Cardiac septum (tissue), 1 donor: ENCODE measurements around the gene FBXO3. TPM values are rescaled to one million over a fixed set of nuclear protein-coding genes. Genes with fewer than 3 reads are reported as not detected.
"Not testable (repeated sequence)": the region's sequence is repeated elsewhere in the genome, so short reads cannot be mapped to it uniquely, and the experiment has no call there.

Source experiments
- DNase-seq: peaks from one replicate; pipeline ENCODE4 v3.0.0-alpha.2; 2020; ENCODE audit warnings: low spot score
- intact Hi-C: fragments of 100-400 bp; cut with DNase I; formaldehyde crosslinking; loops from one replicate; pipeline ENCODE4 v1.14.0; 2022
- long read RNA-seq: library from polyadenylated mRNA; unstranded; transcript quantifications from one replicate; pipeline ENCODE4 v2.0.0, GENCODE V29; 2021
- total RNA-seq: library from RNA; stranded (reverse); fragmentation: NEBNext Ultra II Directional; extraction: Animal tissue kit (Norgen Biotek cat#: 25700); gene quantifications from one replicate; pipeline ENCODE4 v1.2.1, GENCODE V29; 2021
- donor health status: DM: no; HTN: no; CAD: no.

Gene FBXO3, protein sequence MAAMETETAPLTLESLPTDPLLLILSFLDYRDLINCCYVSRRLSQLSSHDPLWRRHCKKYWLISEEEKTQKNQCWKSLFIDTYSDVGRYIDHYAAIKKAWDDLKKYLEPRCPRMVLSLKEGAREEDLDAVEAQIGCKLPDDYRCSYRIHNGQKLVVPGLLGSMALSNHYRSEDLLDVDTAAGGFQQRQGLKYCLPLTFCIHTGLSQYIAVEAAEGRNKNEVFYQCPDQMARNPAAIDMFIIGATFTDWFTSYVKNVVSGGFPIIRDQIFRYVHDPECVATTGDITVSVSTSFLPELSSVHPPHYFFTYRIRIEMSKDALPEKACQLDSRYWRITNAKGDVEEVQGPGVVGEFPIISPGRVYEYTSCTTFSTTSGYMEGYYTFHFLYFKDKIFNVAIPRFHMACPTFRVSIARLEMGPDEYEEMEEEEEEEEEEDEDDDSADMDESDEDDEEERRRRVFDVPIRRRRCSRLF
- total RNA-seq = 46.1 TPM
- long read RNA-seq, transcript FBXO3-201 (11 exons, 2,397 nt) = major isoform, 97 of 121 reads
- long read RNA-seq, transcript FBXO3-202 (10 exons, 1,672 nt) = minor isoform, 5 of 121 reads
- long read RNA-seq, partial matches to known transcripts = 6 of 121 reads
- long read RNA-seq, other reads (novel, unspliced or antisense) = 13 of 121 reads

DNA sequence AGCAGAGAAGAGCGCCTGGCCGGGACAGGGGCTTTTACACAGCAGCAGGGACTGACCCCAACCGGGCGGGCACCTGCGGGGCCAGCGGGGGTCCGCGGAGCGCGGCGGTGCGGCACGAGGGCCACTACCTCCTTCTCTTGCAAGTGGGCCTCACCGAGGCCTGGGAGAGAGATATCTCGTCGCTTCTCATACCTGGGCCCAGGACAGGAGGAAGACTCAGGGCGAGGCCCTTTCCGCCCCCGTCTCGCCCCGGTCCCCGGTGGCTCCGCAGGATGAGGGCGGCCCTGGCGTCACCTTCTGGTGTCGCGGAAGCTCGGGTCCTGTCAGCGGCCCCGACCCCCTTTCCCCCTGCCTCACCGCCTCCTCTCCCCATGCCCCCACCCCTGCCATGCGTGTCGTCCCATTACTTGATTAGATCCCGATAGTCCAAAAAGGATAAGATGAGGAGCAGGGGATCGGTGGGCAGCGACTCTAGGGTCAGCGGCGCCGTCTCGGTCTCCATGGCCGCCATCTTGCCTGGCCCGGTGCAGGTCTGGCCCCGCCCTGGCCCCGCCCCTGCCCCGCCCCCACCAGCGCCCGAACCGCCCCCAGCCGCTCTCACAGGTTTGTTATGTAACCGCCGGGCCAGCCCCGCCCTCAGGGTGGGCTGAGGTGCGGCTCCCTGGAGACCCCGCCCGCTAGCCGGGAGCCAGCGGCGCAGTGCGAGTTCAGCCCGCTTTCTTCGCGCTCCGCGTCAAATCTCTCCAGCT lies at the start of gene FBXO3:
Gene FBXO3 (minus strand): TSS at position 534 of the 749 bp plus-strand sequence. CDS start 23 bp downstream, at position 511.
- DNase-seq = peak; percentile 94
- intact Hi-C loops = loop anchor here (10.0 kb wide), 1 partner anchor 609 kb away; the partner anchor contains the start of gene CSTF3

DNA sequence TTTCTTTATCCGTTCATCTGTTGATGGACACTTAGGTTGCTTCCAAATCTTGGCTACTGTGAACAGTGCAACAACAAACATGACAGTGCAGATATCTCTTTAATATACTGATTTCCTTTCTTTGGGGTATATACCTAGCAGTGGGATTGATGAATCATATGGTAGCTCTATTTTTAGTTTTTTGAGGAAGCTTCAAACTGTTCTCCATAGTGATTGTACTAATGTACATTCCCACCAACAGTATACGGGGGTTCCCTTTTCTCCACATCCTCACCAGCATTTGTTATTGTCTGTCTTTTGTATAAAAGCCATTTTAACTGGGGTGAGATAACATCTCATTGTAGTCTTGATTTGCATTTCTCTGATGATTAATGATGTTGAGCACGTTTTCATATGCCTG lies 48.7 kb upstream of the FBXO3 start:
- DNase-seq, intact Hi-C loops: not testable (repeated sequence)

- DNase-seq = no peak
- intact Hi-C loops = no loop called here
Measured at GRCh38 chr11:33819278-33820035, 45.1 kb upstream of the FBXO3 start.

DNA sequence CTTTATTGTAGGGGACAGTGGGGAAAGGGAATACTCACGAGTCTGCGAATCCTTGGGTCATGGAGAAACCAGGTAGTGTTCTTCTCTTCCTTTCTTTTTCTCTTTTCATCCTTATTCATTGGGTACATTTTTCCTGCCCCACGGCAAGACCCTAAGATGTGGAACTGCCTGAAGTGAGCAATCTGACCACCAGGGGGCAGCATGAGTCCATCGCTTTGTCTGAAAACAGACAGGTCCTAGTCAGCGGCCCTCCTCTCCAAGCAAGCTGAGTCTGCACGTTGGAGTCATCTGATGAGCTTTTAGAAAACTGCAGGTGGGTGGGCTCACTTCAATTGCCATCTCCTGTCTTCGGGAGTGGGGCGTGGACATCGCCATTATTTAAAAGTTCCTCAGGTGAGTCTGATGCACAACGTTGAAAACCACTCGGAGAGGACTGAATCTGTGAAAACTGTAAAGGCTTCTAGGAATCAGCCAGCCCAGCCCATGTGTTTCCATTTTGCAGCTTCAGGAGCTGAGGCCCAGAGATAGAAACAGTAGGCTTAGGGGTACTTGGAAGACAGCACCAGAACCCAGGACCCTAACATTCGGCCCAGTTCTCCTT lies 34.0 kb upstream of the FBXO3 start:
- intact Hi-C loops = loop anchor here (5.0 to 10.0 kb wide), 2 partner anchors 179 to 444 kb away; no protein-coding TSS in a partner anchor
- DNase-seq = peak; percentile 88

DNA sequence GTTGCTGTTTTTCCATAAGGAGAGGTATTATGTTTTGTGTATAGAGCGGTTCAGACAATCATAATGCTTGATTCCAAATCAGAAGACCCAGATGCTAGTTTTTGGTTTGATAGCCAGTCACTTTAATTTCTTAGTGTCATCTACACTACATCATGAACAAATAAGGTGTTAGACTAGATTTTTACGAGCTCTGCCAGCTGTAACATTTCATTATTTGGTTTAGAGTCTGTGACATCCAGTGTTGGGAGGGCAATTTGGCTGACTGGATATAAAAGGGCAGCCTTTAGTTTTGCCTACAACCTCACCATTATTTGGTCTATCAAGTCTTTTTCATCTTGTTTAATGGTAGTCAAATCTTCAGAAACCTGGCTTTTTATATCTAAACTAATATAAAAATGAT lies 30.2 kb upstream of the FBXO3 start:
- DNase-seq = no peak
- intact Hi-C loops = loop anchor here (10.0 kb wide), 1 partner anchor 440 kb away; no protein-coding TSS in a partner anchor

GRCh38 chr11:33802194-33802950 lies 28.1 kb upstream of the FBXO3 start:
- intact Hi-C loops = loop anchor here (10.0 kb wide), 1 partner anchor 438 kb away; no protein-coding TSS in a partner anchor
- DNase-seq = no peak

GRCh38 chr11:33801821-33802193 lies 27.5 kb upstream of the FBXO3 start:
- intact Hi-C loops = loop anchor here (10.0 kb wide), 1 partner anchor 437 kb away; no protein-coding TSS in a partner anchor
- DNase-seq = no peak

DNA sequence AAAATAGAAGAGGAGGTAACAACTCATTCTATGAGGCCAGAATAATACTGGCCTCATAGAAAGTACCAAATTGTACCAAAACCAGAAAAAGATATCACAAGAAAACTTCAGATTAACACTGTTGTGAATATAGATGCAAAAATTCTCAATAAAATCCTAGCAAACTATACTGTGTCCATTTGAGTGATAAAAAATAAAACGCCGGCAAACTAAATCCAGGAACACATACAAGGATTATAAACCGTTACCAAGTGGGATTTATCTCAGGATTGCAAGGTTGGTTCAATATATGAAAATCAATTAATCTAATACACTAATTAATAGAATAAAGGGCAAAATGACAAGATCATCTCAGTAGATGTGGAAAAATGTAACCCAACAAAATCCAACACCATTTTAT lies 23.6 kb upstream of the FBXO3 start:
- DNase-seq = no peak
- intact Hi-C loops = no loop called here

DNA sequence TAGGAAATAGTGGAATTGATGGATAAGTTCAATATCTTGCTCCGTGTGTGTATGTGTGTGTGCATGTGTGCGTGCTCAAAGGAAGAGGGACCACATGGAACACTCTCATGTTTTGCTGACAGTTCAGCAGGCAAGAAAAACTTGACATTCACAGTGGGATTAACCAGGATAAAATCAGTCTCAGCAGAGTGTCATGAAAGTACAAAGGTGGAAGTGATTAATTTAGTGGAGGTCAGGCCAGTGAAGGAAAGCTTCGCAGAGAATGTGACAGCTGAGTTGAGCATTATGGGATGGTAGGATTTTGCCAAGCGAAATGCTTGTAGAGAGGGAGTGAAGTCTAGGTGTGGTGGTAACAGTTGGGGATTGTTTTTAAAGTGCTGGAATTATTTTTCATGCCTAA lies 15.7 kb upstream of the FBXO3 start:
- DNase-seq = no peak
- intact Hi-C loops = no loop called here

GRCh38 chr11:33788095-33788494 lies 13.8 kb upstream of the FBXO3 start:
- intact Hi-C loops, DNase-seq: not testable (repeated sequence)

DNA sequence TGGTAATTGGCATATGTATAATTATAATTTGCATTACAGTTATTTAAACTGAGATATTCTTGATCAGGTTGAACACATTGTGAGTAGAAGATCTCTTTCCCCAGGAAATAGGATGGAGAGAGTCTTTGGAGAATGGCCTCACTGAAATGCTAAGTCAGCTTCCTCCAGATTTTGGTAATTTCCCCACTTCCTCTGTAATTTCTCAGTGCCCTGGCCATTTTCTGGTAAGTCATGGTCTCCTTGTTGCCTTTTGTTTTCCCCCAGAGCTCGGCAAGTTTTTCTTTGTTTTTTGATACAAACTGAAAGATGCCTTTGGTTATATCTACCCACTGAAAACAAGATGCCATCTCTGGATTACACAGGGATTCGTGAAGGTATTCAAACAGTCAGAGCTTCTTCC lies 12.8 kb upstream of the FBXO3 start:
- DNase-seq = no peak
- intact Hi-C loops = no loop called here

DNA sequence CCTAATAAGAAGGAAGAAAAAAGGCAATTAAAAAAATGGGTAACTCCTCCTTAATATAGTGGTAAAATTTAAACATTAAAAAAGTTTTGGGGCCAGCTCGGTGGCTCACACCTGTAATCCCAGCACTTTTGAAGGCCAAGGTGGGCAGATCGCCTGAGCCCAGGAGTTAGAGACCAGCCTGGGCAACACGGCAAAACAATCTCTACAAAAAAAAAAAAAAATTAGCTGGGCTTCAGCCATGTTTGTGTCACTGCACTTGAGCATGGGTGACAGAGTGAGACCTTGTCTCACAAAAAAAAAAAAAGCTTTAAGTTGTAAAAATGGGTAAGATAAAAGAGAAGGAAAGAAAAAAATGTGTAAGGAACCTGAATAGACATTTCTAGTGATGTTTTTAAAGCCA lies 11.3 kb upstream of the FBXO3 start:
- intact Hi-C loops = no loop called here
- DNase-seq = no peak

DNA sequence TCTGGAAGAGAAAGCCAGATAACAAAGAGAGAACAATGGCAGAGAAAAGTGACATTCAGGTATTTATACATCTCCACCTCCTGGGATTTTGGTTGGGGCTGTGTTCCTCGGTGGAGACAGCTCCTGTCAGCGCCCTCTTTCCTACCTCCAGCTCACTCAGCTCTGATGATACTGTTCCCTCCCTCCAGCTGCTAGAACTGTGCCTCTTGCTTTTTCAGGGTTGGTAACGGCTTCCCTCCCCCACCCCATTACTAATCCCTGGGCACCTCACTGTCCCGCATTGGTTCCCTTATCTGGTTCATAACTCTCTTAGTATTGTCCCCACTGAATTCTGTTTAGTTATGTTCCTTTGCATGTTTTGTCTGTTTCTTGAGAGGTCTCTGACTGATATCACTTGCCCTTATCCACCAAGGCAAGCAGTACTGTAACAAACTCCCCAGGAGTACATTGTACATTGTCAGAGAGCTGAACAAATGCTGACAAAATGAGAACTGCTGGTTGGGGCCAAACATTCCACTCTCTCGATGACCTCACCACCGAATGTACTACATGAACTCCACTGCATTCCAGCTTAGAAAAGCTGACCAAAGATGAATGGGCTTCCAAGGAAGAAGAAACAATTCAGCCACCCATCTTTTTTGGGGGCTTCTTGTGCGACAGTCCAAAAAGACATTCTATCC lies 5.7 kb upstream of the FBXO3 start:
- DNase-seq = no peak

DNA sequence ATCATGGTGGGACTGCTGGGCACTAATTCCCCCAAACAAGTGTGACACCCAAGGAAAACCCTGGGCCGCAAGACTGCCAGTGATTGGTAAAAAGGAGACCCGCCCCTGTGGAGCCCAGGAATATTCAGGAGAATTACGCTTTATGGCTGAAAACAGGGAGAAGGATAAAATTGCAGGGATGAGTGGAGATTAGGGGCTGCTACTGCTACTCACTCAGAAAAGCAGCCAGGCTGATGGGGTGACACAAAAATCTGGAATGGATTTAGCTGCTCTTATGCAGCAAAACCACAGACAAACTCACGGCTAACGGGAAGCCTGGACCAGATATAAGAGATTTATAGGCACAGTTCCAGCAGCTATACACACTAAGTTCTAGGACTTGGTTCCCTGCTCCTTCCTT lies 4.4 kb upstream of the FBXO3 start:
- intact Hi-C loops = loop anchor here (10.0 kb wide), 1 partner anchor 614 kb away; the partner anchor contains the start of gene CSTF3
- no peak for DNase-seq

More for the DNA sequence above, 5.7 kb upstream of the FBXO3 start:
- intact Hi-C loops = loop anchor here (10.0 kb wide), 1 partner anchor 615 kb away; the partner anchor contains the start of gene CSTF3

- intact Hi-C loops = loop anchor here (10.0 kb wide), 1 partner anchor 613 kb away; the partner anchor contains the start of gene CSTF3
- DNase-seq = no peak
Measured at GRCh38 chr11:33777906-33778305, 3.6 kb upstream of the FBXO3 start.

- intact Hi-C loops = loop anchor here (10.0 kb wide), 1 partner anchor 611 kb away; the partner anchor contains the start of gene CSTF3
- no peak for DNase-seq
Measured at GRCh38 chr11:33775832-33776470, 1.6 kb upstream of the FBXO3 start.

DNA sequence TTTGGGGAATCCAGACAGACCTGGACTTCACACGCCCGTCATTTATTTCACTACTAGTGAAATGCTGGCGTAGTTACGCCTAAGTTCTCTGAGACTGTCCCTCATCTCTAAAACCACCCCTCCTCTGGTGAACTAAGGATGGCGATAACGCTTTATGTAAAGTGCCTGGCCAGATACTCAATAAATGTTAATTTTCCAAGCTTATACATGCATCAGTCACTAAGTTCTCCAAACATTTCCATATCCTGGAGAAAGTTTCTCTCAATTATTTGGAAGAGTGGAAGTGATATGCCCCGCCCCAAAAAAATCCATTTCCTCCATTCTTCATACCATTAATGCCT lies 1.1 kb upstream of the FBXO3 start:
- intact Hi-C loops = loop anchor here (10.0 kb wide), 1 partner anchor 611 kb away; the partner anchor contains the start of gene CSTF3
- DNase-seq = no peak
